ENCODE results near the gene SLITRK5.

GRCh38 chr13:87669379-87669978 lies 1.7 kb upstream of the SLITRK5 start:
- no peak for TF ChIP-seq EZH2phosphoT487 (IDR thresholded peaks at IDR 0.05; ENCODE audit: unreplicated experiment)
- TF ChIP-seq EZH2 (IDR thresholded peaks at IDR 0.05; ENCODE audit: low read depth, unreplicated experiment) = no peak
- TF ChIP-seq, protein P1, sequence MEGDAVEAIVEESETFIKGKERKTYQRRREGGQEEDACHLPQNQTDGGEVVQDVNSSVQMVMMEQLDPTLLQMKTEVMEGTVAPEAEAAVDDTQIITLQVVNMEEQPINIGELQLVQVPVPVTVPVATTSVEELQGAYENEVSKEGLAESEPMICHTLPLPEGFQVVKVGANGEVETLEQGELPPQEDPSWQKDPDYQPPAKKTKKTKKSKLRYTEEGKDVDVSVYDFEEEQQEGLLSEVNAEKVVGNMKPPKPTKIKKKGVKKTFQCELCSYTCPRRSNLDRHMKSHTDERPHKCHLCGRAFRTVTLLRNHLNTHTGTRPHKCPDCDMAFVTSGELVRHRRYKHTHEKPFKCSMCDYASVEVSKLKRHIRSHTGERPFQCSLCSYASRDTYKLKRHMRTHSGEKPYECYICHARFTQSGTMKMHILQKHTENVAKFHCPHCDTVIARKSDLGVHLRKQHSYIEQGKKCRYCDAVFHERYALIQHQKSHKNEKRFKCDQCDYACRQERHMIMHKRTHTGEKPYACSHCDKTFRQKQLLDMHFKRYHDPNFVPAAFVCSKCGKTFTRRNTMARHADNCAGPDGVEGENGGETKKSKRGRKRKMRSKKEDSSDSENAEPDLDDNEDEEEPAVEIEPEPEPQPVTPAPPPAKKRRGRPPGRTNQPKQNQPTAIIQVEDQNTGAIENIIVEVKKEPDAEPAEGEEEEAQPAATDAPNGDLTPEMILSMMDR (conservative IDR thresholded peaks at IDR 0.05; ENCODE audit: low read depth in 2 of 2) = peak; percentile 76 to 89
- TF ChIP-seq JUNB (IDR thresholded peaks at IDR 0.05; ENCODE audit: unreplicated experiment) = no peak
- TF ChIP-seq REST (IDR thresholded peaks at IDR 0.05; ENCODE audit: unreplicated experiment) = no peak
- no peak for TF ChIP-seq CREB1 (CRISPR knock-in tag; IDR thresholded peaks at IDR 0.05; ENCODE audit: low read depth)
- TF ChIP-seq, protein P2, sequence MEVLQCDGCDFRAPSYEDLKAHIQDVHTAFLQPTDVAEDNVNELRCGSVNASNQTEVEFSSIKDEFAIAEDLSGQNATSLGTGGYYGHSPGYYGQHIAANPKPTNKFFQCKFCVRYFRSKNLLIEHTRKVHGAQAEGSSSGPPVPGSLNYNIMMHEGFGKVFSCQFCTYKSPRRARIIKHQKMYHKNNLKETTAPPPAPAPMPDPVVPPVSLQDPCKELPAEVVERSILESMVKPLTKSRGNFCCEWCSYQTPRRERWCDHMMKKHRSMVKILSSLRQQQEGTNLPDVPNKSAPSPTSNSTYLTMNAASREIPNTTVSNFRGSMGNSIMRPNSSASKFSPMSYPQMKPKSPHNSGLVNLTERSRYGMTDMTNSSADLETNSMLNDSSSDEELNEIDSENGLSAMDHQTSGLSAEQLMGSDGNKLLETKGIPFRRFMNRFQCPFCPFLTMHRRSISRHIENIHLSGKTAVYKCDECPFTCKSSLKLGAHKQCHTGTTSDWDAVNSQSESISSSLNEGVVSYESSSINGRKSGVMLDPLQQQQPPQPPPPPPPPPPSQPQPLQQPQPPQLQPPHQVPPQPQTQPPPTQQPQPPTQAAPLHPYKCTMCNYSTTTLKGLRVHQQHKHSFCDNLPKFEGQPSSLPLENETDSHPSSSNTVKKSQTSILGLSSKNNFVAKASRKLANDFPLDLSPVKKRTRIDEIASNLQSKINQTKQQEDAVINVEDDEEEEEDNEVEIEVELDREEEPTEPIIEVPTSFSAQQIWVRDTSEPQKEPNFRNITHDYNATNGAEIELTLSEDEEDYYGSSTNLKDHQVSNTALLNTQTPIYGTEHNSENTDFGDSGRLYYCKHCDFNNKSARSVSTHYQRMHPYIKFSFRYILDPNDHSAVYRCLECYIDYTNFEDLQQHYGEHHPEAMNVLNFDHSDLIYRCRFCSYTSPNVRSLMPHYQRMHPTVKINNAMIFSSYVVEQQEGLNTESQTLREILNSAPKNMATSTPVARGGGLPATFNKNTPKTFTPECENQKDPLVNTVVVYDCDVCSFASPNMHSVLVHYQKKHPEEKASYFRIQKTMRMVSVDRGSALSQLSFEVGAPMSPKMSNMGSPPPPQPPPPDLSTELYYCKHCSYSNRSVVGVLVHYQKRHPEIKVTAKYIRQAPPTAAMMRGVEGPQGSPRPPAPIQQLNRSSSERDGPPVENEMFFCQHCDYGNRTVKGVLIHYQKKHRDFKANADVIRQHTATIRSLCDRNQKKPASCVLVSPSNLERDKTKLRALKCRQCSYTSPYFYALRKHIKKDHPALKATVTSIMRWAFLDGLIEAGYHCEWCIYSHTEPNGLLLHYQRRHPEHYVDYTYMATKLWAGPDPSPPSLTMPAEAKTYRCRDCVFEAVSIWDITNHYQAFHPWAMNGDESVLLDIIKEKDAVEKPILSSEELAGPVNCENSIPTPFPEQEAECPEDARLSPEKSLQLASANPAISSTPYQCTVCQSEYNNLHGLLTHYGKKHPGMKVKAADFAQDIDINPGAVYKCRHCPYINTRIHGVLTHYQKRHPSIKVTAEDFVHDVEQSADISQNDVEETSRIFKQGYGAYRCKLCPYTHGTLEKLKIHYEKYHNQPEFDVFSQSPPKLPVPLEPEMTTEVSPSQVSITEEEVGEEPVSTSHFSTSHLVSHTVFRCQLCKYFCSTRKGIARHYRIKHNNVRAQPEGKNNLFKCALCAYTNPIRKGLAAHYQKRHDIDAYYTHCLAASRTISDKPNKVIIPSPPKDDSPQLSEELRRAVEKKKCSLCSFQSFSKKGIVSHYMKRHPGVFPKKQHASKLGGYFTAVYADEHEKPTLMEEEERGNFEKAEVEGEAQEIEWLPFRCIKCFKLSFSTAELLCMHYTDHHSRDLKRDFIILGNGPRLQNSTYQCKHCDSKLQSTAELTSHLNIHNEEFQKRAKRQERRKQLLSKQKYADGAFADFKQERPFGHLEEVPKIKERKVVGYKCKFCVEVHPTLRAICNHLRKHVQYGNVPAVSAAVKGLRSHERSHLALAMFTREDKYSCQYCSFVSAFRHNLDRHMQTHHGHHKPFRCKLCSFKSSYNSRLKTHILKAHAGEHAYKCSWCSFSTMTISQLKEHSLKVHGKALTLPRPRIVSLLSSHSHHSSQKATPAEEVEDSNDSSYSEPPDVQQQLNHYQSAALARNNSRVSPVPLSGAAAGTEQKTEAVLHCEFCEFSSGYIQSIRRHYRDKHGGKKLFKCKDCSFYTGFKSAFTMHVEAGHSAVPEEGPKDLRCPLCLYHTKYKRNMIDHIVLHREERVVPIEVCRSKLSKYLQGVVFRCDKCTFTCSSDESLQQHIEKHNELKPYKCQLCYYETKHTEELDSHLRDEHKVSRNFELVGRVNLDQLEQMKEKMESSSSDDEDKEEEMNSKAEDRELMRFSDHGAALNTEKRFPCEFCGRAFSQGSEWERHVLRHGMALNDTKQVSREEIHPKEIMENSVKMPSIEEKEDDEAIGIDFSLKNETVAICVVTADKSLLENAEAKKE (CRISPR knock-in tag; IDR thresholded peaks at IDR 0.05) = no peak
- TF ChIP-seq POLR2AphosphoS5 (IDR thresholded peaks at IDR 0.05; ENCODE audit: low read depth) = no peak
- no peak for TF ChIP-seq ZNF114 (CRISPR knock-in tag; IDR thresholded peaks at IDR 0.05)
- TF ChIP-seq, protein P3, sequence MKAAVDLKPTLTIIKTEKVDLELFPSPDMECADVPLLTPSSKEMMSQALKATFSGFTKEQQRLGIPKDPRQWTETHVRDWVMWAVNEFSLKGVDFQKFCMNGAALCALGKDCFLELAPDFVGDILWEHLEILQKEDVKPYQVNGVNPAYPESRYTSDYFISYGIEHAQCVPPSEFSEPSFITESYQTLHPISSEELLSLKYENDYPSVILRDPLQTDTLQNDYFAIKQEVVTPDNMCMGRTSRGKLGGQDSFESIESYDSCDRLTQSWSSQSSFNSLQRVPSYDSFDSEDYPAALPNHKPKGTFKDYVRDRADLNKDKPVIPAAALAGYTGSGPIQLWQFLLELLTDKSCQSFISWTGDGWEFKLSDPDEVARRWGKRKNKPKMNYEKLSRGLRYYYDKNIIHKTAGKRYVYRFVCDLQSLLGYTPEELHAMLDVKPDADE (IDR thresholded peaks at IDR 0.05) = no peak
- TF ChIP-seq ZNF331 (CRISPR knock-in tag; IDR thresholded peaks at IDR 0.05; ENCODE audit: low read depth) = no peak

Measured in GM23338 (cell line).